Body of pancreas (tissue), 4 donors: ENCODE measurements around the gene IGFBP3.

ENCODE experiments used
- POLR2A ChIP-seq, 3 donors: fragments of 450-650 bp; IDR thresholded peaks; one replicate each; pipeline ENCODE4 v1.6.1; 2016; ENCODE audit warnings: antibody characterized with exemption in 3 of 3, mild to moderate bottlenecking in 2 of 3
- TF ChIP-seq, protein P1 (sequence below), 7 experiments: fragments of 450-650 bp in 4 of 7; fragments of 200-600 bp in 3 of 7; sonication (generic) in 3 of 7; IDR thresholded peaks; one replicate each; pipeline ENCODE4 v1.5.1; 2016 to 2019; ENCODE audit warnings: antibody characterized with exemption in 7 of 7

DNA sequence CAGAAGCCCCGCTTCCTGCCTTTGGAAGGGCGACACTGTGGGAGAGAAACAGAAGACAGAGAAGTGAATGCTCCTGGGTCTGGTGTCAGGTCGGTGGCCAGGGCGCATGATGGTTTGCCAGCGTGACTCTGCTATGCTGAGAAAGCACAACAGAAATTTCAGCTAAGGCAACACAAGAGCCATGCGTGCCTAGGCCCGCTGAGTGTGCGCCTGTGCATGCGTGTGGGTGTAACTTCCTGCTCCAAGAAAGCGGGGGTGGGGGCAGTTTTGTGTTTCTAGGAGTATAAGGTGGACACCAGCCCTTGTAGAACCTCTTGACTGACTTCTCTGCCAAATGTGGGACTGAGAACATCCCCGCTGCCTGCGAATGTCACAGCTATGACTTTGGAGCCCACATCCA is 6.2 kb downstream of the IGFBP3 start:
- TF ChIP-seq, protein P1, sequence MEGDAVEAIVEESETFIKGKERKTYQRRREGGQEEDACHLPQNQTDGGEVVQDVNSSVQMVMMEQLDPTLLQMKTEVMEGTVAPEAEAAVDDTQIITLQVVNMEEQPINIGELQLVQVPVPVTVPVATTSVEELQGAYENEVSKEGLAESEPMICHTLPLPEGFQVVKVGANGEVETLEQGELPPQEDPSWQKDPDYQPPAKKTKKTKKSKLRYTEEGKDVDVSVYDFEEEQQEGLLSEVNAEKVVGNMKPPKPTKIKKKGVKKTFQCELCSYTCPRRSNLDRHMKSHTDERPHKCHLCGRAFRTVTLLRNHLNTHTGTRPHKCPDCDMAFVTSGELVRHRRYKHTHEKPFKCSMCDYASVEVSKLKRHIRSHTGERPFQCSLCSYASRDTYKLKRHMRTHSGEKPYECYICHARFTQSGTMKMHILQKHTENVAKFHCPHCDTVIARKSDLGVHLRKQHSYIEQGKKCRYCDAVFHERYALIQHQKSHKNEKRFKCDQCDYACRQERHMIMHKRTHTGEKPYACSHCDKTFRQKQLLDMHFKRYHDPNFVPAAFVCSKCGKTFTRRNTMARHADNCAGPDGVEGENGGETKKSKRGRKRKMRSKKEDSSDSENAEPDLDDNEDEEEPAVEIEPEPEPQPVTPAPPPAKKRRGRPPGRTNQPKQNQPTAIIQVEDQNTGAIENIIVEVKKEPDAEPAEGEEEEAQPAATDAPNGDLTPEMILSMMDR (IDR thresholded peaks at IDR 0.05), result no peak
- TF ChIP-seq POLR2A (IDR thresholded peaks at IDR 0.05), result no peak
